ENCODE data around the gene S100A8.
A peak's percentile ranks its signal among the peaks of the same experiment; 100 is the strongest.
"Not testable (repeated sequence)": the region's sequence is repeated elsewhere in the genome, so short reads cannot be mapped to it uniquely, and the experiment has no call there.

Gene S100A8

GRCh38 chr1:153415850-153416570 is 25.1 kb upstream of the S100A8 start, which contains the start of gene S100A7A:
S100A7A (plus strand) TSS chr1:153416520; CDS start chr1:153418083, 1,563 bp downstream.
- no peak for DNase-seq (ENCODE audit: low read depth)
- H3K4me3 ChIP-seq (ENCODE audit: low read length), result no peak within 1 kb of the TSS
- no peak for TF ChIP-seq CTCF (conservative IDR thresholded peaks at IDR 0.05; ENCODE audit: low read depth, low read length)

- not testable (repeated sequence) for DNase-seq (ENCODE audit: low read depth); H3K4me3 ChIP-seq (ENCODE audit: low read length)
These were observed 23.1 kb upstream of the S100A8 start for GRCh38 chr1:153413961-153414360.

GRCh38 chr1:153407274-153407673 is 16.4 kb upstream of the S100A8 start:
- DNase-seq (ENCODE audit: low read depth), result not testable (repeated sequence)

GRCh38 chr1:153405825-153406599 is 15.1 kb upstream of the S100A8 start:
- H3K4me3 ChIP-seq (ENCODE audit: low read length); DNase-seq (ENCODE audit: low read depth): not testable (repeated sequence)

More at GRCh38 chr1:153407274-153407673, 16.4 kb upstream of the S100A8 start:
- not testable (repeated sequence) for H3K4me3 ChIP-seq (ENCODE audit: low read length)

GRCh38 chr1:153404768-153405167 is 13.9 kb upstream of the S100A8 start:
- DNase-seq (ENCODE audit: low read depth), result no peak
- TF ChIP-seq CTCF (conservative IDR thresholded peaks at IDR 0.05; ENCODE audit: low read depth, low read length), result peak; percentile 48
- no peak overlapping the region for H3K4me3 ChIP-seq (ENCODE audit: low read length)

GRCh38 chr1:153404086-153404635 is 13.3 kb upstream of the S100A8 start:
- no peak overlapping the region for H3K4me3 ChIP-seq (ENCODE audit: low read length)
- no peak for TF ChIP-seq CTCF (conservative IDR thresholded peaks at IDR 0.05; ENCODE audit: low read depth, low read length)
- no peak for DNase-seq (ENCODE audit: low read depth)

GRCh38 chr1:153403421-153404085 is 12.7 kb upstream of the S100A8 start:
- TF ChIP-seq CTCF (conservative IDR thresholded peaks at IDR 0.05; ENCODE audit: low read depth, low read length), result no peak
- H3K4me3 ChIP-seq (ENCODE audit: low read length), result no peak overlapping the region
- no peak for DNase-seq (ENCODE audit: low read depth)

GRCh38 chr1:153402226-153402625 is 11.4 kb upstream of the S100A8 start:
- no peak for TF ChIP-seq CTCF (conservative IDR thresholded peaks at IDR 0.05; ENCODE audit: low read depth, low read length)
- DNase-seq (ENCODE audit: low read depth), result no peak
- H3K4me3 ChIP-seq (ENCODE audit: low read length), result no peak overlapping the region

All from retinal pigment epithelial cell (primary cell).